ENCODE results near the gene ZNF528.
A peak's percentile ranks its signal among the peaks of the same experiment; 100 is the strongest.

ZNF528 gene

GRCh38 chr19:52397310-52398080, at the start of gene ZNF528:
TSS of gene ZNF528 (plus strand) at chr19:52397849. CDS start at chr19:52402014, 4,165 bp downstream.
- peak; percentile 52 to 63 for DNase-seq

- DNase-seq: no peak
Measured at GRCh38 chr19:52351512-52351911, 46.1 kb upstream of the ZNF528 start.

GRCh38 chr19:52366414-52366824, 31.2 kb upstream of the ZNF528 start:
- DNase-seq: no peak

- no peak for DNase-seq
Measured at GRCh38 chr19:52369559-52370340, 27.9 kb upstream of the ZNF528 start, which contains the start of gene ZNF880. TSS of gene ZNF880 (plus strand) at chr19:52369923. CDS start at chr19:52369966, 43 bp downstream.

GRCh38 chr19:52370341-52370710, 27.3 kb upstream of the ZNF528 start:
- DNase-seq: no peak

GRCh38 chr19:52391135-52391534, 6.5 kb upstream of the ZNF528 start:
- peak; percentile 1 to 2 for DNase-seq

DNA sequence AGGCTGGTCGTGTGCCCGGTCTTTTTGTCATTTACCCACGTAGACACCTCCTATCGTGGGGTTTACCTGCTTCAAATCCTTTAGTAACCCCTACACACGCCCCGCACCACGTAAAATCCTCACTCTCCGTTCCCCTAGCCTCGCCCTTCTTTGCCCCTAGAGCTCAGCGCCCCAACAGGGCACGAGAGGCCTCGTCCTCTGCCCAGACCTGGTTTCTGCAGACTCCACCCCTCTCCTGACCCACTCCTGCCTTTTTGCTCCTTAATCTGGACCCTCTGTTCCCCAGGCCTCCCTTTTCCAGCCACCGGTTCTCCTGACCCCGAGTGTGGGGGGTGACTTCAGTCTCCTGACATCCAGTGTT, 412 bp downstream of the ZNF528 start:
- DNase-seq: peak; percentile 0 to 21

GRCh38 chr19:52410276-52410675, 12.6 kb downstream of the ZNF528 start:
- DNase-seq: no peak

DNA sequence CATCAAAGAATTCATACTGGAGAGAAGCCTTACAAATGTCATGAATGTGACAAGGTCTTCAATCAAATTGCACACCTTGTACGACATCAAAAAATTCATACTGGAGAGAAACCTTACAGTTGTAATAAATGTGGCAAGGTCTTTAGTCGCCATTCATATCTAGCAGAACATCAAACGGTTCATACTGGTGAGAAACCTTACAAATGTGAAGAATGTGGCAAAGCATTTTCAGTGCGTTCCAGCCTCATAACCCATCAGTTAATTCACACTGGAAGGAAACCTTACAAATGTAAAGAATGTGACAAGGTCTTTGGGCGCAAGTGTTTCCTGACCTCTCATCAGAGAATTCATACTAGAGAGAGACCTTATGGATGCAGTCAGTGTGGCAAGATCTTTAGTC, 18.1 kb downstream of the ZNF528 start:
- no peak for DNase-seq

GRCh38 chr19:52428937-52429336, 31.3 kb downstream of the ZNF528 start, which contains the start of gene ZNF534:
TSS of gene ZNF534 (plus strand) at chr19:52429148. CDS start at chr19:52431475, 2,327 bp downstream.
- no peak for DNase-seq

DNA sequence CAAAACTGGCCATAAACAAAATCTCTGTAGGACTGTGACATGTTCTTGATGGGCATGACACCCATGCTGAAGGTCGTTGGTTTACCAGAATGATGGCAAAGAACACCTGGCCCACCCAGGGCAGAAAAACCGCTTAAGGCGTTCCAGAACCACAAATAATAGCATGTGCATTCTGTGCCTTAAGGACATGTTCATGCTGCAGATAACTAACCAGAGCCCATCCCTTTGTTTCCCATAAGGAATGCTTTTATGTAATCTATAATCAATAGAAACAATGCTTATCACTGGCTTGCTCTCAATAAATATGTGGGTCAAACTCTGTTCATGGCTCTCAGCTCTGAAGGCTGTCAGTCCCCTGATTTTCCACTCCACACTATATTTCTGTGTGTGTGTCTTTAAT, 44.5 kb downstream of the ZNF528 start:
- no peak for DNase-seq

DNA sequence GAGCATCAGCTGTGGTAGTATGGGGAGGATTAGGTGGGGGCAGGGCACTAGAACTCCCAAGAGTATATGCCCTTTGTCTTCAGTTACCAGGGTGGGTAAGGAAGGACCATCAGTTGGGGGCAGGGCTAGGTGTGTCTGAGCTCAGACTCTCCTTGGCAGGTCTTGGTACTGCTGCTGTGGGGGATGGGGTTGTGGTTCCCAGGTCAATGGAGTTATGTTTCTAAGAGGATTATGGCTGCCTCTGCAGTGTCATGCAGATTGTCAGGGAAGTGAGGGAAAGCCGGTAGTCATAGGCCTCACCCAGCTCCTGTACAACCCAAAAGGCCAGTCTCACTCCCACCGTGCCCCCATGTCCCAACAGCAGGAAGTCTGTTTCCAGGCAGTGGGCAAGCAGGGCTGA, 46.9 kb downstream of the ZNF528 start:
- DNase-seq: no peak

DNA sequence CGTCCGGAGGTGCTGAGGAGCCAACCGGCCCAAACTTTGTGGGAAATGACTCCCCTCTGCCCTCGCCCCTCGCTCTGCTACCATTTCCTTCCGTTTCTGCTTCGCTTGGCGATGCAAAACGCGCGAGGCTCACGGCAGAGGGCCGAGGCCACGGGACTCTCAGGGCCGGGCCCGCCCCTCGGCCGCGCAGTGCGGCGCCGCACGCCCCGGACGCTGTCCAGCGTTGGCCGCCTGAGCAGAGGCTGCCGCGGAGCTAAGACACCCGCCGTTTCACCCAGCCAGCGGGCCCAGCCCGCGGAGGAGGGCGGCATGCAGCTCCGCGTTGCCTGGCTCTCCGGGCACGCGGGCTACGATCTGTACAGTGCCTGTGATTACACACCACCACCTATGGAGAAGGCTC, 53.6 kb downstream of the ZNF528 start:
- DNase-seq: no peak

GRCh38 chr19:52453324-52454094, 55.9 kb downstream of the ZNF528 start, which contains the start of gene ZNF578:
TSS of gene ZNF578 (plus strand) at chr19:52453553. CDS start at chr19:52501846, 48,293 bp downstream.
- DNase-seq: no peak

DNA sequence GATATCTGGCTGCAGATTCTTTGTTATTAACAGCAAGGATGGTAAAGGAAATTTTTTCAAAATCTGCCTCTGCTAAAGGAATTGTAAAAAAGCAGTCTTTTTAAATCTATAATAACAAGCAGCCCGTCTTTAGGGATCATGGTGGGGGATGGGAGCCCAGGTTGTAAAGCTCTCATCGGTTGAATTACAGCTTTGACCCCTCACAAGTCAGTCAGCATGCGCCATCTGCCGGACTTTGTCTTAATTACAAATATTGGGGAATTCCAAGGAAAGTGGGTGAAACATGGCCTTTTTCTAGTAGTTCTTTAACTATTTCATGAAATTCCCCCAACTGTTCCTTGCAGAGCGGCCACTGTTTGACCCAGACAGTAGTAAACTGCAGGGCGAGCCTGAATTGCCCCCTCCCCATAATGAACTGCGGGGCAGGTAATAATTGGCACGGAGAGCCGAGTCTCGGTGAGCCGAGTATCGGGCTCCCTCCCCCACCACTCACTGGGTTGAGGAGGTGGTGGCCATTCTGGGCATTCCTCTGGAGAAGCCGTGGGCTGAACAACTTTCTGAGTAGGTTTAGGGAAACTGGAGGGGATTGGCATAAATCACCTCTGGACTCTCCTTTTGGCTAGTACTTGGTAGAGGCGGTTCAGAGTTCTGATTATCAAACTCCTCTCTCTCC, 67.3 kb downstream of the ZNF528 start:
- DNase-seq: peak; percentile 9 to 20

Measured in AML-193 (cell line).